ENCODE results near the gene CDK12.

GRCh38 chr17:39450847-39451581 is 10.3 kb upstream of the CDK12 start, which contains the start of gene MED1:
- TF ChIP-seq CTCF (IDR thresholded peaks at IDR 0.05 in 2 of 3, conservative IDR thresholded peaks at IDR 0.05 in 1 of 3; ENCODE audit: borderline replicate concordance in 1 of 3, insufficient read depth in 1 of 3, low read depth in 2 of 3, low read length in 2 of 3) (no peak), EZH2 (IDR thresholded peaks at IDR 0.05) (no peak), ZFX (IDR thresholded peaks at IDR 0.05) (no peak), EZH2phosphoT487 (IDR thresholded peaks at IDR 0.05; ENCODE audit: borderline replicate concordance) (no peak), ZNF274 (IDR thresholded peaks at IDR 0.05; ENCODE audit: low read depth, low read length) (no peak), YY1 (IDR thresholded peaks at IDR 0.05; ENCODE audit: extremely low read depth, insufficient replicate concordance, low read depth, low read length) (peak; percentile 95), POLR2A (IDR thresholded peaks at IDR 0.05; ENCODE audit: borderline replicate concordance, extremely low read depth, insufficient read depth, insufficient read length) (peak; percentile 85), TCF7L2 (IDR thresholded peaks at IDR 0.05; ENCODE audit: borderline replicate concordance, extremely low read depth, insufficient read depth, insufficient read length) (peak; percentile 98), MAX (IDR thresholded peaks at IDR 0.05) (peak; percentile 80), REST (IDR thresholded peaks at IDR 0.05; ENCODE audit: low read depth) (no peak), CEBPB (IDR thresholded peaks at IDR 0.05; ENCODE audit: low read depth) (peak; percentile 67), SIN3A (IDR thresholded peaks at IDR 0.05; ENCODE audit: low read depth) (peak; percentile 81)
